ENCODE results near the gene A1BG.

The A1BG gene

DNA sequence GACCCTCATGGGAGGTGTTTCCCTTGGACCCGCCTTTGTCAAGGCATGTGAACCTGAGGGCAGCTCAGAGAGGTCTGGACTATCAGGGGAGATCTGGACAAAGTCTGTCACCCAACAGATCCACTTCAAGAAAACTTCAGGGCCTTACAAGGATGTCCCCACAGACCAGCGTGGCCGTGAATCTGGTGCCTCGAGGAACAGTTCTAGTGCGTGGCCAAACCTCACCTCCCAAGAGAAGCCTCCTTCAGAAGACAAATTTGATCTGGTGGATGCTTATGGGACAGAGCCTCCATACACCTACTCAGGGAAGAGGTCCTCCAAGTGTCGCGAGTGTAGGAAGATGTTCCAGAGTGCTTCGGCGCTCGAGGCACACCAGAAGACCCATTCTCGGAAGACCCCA is 15.0 kb downstream of the A1BG start:
- TF ChIP-seq, protein P1, sequence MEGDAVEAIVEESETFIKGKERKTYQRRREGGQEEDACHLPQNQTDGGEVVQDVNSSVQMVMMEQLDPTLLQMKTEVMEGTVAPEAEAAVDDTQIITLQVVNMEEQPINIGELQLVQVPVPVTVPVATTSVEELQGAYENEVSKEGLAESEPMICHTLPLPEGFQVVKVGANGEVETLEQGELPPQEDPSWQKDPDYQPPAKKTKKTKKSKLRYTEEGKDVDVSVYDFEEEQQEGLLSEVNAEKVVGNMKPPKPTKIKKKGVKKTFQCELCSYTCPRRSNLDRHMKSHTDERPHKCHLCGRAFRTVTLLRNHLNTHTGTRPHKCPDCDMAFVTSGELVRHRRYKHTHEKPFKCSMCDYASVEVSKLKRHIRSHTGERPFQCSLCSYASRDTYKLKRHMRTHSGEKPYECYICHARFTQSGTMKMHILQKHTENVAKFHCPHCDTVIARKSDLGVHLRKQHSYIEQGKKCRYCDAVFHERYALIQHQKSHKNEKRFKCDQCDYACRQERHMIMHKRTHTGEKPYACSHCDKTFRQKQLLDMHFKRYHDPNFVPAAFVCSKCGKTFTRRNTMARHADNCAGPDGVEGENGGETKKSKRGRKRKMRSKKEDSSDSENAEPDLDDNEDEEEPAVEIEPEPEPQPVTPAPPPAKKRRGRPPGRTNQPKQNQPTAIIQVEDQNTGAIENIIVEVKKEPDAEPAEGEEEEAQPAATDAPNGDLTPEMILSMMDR (IDR thresholded peaks at IDR 0.05; ENCODE audit: control insufficient read depth, insufficient read depth, low read depth, low read length, missing control alignments): no peak
- no peak for DNase-seq (ENCODE audit: low read depth)
- no peak overlapping the region for H3K4me3 ChIP-seq (ENCODE audit: control insufficient read depth, low read depth, low read length)

DNA sequence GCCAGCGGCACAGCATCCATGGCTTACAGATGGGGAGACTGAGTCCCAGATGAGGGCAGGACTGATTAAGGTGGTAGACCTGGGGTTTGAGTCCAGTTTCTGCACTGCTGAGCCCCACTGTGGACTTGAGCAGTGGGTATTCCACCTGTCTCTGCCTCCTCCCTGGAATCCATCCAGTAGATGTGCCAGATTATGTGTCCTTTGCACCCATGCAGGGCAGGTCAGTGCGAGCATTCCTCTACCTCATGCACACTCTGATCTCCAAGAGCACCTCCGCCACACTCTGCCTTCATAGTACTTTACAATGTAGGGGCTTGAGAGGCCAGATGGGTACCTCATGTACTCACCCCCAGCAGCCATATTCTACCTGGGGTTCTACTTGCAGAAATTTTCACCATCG is 16.5 kb downstream of the A1BG start:
- H3K4me3 ChIP-seq (ENCODE audit: control insufficient read depth, low read depth, low read length): no peak overlapping the region
- no peak for DNase-seq (ENCODE audit: low read depth)
- TF ChIP-seq, protein P1 (IDR thresholded peaks at IDR 0.05; ENCODE audit: control insufficient read depth, insufficient read depth, low read depth, low read length, missing control alignments): no peak

DNA sequence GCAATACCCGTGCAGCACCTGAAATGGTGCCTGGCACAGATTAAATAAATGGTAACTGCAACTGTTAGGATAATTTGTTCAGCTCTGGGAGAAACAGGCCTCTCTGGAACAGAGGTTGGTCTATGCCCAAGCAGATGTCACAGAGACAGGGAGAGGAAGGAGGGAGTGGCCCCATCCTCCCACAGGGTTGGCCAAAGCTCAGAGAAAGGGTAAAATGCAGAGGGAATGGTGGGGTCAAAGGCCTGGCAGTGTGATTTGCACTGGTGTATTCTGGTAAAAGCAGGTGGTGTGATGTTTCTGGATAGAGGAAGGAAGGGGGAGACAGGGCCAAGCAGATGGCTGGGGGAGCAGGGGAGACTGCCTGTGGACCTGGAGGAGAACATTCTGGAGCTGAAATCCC is 17.1 kb downstream of the A1BG start:
- DNase-seq (ENCODE audit: low read depth): no peak

DNA sequence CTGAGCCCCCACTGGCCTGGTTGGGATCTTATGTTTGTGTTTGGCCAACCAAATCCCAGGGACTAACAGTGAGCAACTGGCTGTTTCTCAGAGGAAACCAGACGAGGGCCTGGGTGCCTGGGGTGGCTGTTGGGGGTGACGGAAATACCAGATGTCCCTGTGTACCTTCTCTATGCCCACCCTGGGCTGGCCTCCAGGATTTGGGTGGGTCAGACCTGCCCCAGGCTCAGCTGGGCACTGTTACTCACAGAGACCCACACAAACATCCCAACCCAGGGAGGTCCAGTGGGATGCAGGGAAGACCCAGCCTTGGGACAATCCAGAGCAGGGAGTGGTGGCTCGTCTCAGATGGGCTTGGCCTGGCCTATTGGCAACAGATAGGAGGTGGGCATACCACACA is 17.7 kb downstream of the A1BG start:
- no peak for DNase-seq (ENCODE audit: low read depth)
- TF ChIP-seq, protein P1 (IDR thresholded peaks at IDR 0.05; ENCODE audit: control insufficient read depth, insufficient read depth, low read depth, low read length, missing control alignments): no peak
- H3K4me3 ChIP-seq (ENCODE audit: control insufficient read depth, low read depth, low read length): no peak overlapping the region

More for the DNA sequence above, 17.1 kb downstream of the A1BG start:
- no peak overlapping the region for H3K4me3 ChIP-seq (ENCODE audit: control insufficient read depth, low read depth, low read length)
- TF ChIP-seq, protein P1 (IDR thresholded peaks at IDR 0.05; ENCODE audit: control insufficient read depth, insufficient read depth, low read depth, low read length, missing control alignments): no peak

DNA sequence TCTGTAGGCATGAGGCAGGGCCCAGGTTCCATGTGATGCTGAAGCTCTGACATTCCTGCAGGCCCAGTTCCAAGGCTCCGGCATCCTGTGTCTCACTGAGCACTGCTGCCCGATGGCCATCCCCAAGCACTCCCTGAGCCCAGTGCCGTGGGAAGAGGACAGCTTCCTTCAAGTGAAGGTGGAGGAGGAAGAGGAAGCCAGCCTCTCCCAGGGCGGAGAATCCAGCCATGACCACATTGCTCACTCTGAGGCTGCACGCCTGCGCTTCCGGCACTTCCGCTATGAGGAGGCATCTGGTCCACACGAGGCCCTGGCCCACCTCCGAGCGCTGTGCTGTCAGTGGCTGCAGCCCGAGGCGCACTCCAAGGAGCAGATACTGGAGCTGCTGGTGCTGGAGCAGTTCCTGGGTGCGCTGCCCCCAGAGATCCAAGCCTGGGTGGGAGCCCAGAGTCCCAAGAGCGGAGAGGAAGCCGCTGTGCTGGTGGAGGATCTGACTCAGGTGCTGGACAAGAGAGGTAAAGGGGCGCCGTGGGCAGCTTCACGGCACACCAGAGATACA is 18.5 kb downstream of the A1BG start:
- TF ChIP-seq, protein P1 (IDR thresholded peaks at IDR 0.05; ENCODE audit: control insufficient read depth, insufficient read depth, low read depth, low read length, missing control alignments): no peak
- no peak for DNase-seq (ENCODE audit: low read depth)

GRCh38 chr19:58332697-58333096 is 20.6 kb downstream of the A1BG start:
- DNase-seq (ENCODE audit: low read depth): no peak
- H3K4me3 ChIP-seq (ENCODE audit: control insufficient read depth, low read depth, low read length): no peak overlapping the region
- TF ChIP-seq, protein P1 (IDR thresholded peaks at IDR 0.05; ENCODE audit: control insufficient read depth, insufficient read depth, low read depth, low read length, missing control alignments): no peak

More for the DNA sequence above, 18.5 kb downstream of the A1BG start:
- H3K4me3 ChIP-seq (ENCODE audit: control insufficient read depth, low read depth, low read length): no peak overlapping the region

DNA sequence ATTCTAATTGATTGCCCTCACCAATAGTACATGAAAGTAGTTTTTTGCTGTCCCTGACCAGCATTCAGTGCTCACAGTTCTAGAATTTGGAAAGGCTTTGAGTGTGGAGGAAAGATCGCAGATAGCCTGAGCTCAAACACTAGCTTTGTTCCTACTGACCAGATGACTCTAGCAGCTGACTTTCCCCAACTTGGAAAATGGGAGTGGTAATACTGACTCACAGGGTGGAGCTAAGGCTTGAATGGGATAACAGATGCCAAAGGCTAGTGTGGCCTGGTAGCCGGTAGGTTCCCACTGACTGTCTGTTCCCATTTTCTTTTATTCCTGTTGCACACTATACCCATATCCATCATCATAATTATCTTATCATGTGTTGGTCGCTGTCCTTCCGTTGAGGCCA is 22.8 kb downstream of the A1BG start:
- no peak for DNase-seq (ENCODE audit: low read depth)
- TF ChIP-seq, protein P1 (IDR thresholded peaks at IDR 0.05; ENCODE audit: control insufficient read depth, insufficient read depth, low read depth, low read length, missing control alignments): no peak
- H3K4me3 ChIP-seq (ENCODE audit: control insufficient read depth, low read depth, low read length): no peak overlapping the region

Measured in AG09309 (cell line).